Putamen (tissue), 1 donor: ENCODE measurements around the gene SLC35G4.
"Not testable (repeated sequence)": the region's sequence is repeated elsewhere in the genome, so short reads cannot be mapped to it uniquely, and the experiment has no call there.

Experiments used
- DNase-seq: peaks from one replicate; pipeline ENCODE4 v3.0.0-alpha.2; 2016; ENCODE audit warnings: low spot score

Gene SLC35G4

DNA sequence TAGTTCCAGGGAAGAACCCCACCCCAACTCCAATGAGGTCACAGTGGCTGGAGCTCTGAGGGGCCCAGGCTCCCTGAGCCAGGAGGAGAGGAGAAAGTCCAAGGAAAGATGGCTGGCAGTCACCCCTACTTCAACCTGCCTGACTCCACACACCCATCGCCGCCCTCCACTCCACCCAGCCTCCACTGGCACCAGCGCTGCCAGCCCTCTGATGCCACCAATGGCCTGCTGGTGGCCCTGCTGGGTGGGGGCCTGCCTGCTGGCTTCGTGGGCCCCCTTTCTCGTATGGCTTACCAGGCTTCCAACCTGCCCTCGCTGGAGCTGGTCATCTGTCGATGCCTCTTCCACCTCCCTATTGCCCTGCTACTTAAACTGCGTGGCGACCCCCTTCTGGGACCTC, at the start of gene SLC35G4:
TSS of gene SLC35G4 (plus strand) at position 109 of the 400 bp plus-strand sequence. CDS start at position 109, 0 bp downstream.
- DNase-seq = not testable (repeated sequence)

- no peak for DNase-seq
Measured at GRCh38 chr18:11561293-11561692, 48.1 kb upstream of the SLC35G4 start.

- no peak for DNase-seq
Measured at GRCh38 chr18:11565716-11566115, 43.7 kb upstream of the SLC35G4 start.

- no peak for DNase-seq
Measured at GRCh38 chr18:11566236-11566965, 43.0 kb upstream of the SLC35G4 start.

- no peak for DNase-seq
Measured at GRCh38 chr18:11567396-11567795, 42.0 kb upstream of the SLC35G4 start.

DNA sequence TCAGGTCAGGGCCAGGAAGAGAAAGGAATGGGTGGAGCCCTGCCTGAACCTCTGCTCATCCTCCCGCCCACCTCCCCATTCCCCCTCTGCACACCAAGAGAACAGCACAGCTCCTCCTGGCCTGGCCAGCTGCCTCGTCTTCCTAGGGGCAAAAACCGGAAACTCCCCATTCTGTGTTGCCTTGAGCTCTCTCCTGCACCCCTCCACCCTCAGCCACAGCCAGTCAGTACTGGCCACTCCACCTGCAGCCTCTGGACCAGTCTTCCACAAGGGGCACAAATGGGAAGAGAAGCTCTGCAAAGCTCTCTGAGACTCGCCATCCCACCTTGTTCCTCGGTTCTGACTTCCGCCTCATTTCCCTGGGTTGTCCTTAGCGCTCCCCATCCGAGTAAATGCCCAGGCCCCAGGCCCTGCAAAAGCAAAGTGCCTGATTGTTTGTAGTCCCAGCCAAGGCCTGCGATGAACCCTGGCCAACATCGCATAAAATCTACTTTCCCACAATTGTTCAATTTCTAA, 39.3 kb upstream of the SLC35G4 start:
- no peak for DNase-seq

DNA sequence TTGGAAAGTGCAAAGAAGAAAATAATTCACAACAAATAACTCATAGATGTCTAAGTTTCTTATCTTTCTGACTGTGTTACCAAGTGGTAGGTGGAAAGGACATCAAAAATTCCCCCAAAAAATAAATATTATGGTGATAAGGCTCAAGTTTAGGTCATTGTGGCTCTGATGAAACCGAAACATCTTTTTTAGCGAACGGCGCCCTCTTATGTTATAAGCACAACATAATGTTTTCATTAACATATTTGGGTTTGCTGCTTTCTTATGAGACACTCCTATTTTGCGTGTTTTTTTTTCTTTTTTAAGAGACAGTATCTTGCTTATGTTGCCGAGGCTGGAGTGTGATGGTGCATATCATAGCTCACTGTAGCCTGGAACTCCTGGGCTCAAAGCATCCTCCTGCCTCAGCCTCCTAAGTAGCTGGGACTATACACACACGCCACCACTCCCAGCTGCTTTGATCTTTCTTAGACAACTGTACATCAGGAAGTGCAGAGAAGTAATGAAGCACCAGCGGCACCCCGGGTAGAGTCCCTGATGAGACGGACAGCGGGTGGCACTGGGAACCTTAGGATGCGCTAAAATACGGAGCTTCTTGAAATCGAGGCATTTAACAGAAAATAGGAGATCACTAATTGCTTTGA, 38.5 kb upstream of the SLC35G4 start:
- no peak for DNase-seq

DNA sequence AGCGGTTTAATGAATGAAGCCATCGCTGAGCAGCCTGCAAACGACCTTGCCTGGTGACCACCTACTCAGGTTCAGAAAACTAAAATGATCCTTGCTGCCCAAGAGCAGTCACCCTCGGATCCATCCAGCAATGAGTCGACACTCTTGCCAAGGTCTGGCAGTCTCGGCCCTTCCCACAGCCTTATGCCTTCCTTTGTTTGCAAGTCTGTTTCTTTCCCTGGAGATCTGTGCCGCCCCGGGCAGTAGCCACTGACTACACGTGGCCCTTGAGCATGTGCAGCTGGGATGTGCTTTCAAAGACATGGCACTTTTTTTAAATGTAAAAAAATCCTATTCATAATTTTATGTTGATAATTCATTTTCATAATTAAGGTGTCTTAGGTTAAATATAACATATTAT, 37.2 kb upstream of the SLC35G4 start:
- no peak for DNase-seq

DNA sequence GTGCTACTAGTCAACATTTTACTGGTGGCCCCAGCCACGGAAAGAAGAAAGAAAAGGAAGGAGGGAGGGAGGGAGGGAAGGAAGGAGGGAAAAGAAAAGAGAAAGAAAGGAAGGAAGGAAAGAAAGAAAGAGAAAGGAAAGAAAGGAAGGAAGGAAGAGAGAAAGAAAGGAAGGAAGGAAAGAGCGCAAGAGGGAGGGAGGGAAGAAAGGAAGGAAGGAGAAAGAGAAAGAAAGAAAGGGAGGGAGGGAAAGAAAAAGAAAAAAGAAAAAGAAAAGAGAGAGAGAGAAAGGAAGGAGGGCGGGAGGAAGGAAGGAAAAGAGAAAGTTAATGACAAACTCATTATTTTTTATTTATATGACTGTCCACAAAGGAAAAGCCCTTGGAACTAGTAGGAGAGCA, 34.9 kb upstream of the SLC35G4 start:
- DNase-seq = no peak

GRCh38 chr18:11577271-11578112, 31.9 kb upstream of the SLC35G4 start:
- peak; percentile 77 for DNase-seq

DNA sequence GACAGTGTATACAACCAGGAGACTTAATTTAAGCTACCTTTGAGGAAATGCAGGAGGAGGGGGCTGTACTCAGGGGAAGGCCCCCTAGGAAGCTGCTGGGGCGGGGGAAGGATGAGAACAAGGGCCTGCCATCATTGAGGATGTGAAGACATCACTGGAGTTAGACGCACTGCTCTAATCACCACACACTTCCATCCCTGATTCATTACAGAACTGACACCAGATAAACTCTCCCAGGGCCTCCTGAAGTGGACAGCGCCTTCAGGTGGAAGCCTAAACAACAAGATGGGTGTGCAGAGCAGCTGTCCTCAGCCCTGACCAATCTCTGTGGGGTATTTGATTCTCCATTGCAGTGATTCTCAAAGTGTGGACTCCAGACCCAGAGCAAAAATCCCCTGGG, 30.6 kb upstream of the SLC35G4 start:
- no peak for DNase-seq

GRCh38 chr18:11579916-11580315, 29.5 kb upstream of the SLC35G4 start:
- DNase-seq = no peak

- no peak for DNase-seq
Measured at GRCh38 chr18:11581286-11581685, 28.1 kb upstream of the SLC35G4 start.

- DNase-seq = no peak
Measured at GRCh38 chr18:11585596-11585995, 23.8 kb upstream of the SLC35G4 start.

GRCh38 chr18:11586896-11587295, 22.5 kb upstream of the SLC35G4 start:
- no peak for DNase-seq

GRCh38 chr18:11587432-11587831, 22.0 kb upstream of the SLC35G4 start:
- DNase-seq = no peak

- DNase-seq = no peak
Measured at GRCh38 chr18:11587846-11588245, 21.6 kb upstream of the SLC35G4 start.

DNA sequence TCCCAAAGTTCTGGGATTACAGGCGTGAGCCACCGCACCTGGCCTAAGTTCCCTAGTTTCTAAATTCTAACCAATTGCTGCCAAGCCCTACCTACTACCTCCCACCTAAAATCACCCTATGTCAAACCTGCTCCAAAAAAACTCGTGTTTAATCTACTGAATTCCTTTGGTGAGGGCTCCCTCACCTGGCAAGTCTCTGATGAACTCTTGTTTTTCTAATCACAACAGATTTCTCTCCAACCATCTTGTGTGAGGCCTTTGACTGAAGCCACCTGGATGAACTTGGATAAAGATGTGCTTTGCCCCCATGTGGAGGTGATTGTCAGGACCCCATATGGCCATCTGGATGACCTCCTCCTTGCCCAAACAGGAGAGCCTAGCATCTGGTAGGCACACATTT, 17.4 kb upstream of the SLC35G4 start:
- DNase-seq = no peak

GRCh38 chr18:11600321-11600720, 9.1 kb upstream of the SLC35G4 start:
- DNase-seq = no peak

DNA sequence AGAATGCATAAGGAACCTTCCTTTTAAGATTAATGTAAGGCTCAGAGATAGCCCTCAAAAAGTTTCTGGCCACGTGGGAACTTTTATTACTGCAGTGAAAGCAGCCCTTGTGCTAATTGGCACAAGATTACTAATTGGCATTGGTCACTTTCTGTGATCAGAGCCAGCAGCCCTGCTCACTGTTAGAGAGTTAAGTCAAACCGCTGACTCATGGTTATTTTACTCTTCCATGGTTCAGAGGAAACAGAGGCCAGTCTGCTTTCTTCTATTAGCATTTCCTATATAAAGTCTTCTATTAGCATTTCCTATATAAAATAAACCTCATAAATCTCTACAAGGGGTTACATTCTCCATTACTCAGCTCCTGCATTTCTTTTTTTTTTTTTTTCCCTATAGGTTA, 1.5 kb upstream of the SLC35G4 start:
- DNase-seq = no peak

DNA sequence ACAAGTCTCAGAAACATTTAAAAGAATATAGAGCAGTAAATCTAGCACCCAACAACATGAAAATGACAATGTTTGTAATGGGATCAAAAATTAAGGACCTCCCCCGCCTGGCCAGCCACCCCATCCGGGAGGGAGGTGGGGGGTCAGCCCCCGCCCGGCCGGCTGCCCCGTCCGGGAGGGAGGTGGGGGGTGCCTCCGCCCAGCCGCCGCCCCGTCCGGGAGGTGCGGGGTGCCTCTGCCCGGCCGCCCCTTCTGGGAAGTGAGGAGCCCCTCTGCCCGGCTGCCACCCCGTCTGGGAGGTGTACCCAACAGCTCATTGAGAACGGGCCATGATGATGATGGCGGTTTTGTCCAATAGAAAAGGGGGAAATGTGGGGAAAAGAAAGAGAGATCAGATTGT, 778 bp upstream of the SLC35G4 start:
- not testable (repeated sequence) for DNase-seq

DNA sequence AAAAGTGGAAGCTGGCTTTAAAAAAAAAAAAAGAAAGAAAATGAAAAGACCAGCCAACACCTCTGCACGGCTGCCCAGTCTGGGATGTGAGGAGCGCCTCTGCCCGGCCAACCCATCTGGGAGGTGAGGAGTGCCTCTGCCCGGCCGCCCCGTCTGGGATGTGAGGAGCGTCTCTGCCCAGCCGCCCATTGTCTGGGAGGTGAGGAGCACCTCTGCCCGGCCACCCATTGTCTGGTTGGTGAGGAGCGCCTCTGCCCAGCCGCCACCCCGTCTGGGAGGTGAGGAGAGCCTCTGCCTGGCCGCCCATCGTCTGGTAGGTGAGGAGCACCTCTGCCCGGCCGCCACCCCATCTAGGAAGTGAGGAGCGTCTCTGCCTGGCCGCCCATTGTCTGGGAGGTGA, 3.7 kb downstream of the SLC35G4 start:
- DNase-seq = not testable (repeated sequence)

GRCh38 chr18:11613611-11614010, 4.2 kb downstream of the SLC35G4 start:
- DNase-seq = not testable (repeated sequence)
